T-helper 9 cell (primary cell): Measurements from ENCODE around the gene CBLB.

ENCODE experiments used
- DNase-seq: peaks from one replicate; pipeline ENCODE4 v3.0.0-alpha.2; 2020

CBLB gene

DNA sequence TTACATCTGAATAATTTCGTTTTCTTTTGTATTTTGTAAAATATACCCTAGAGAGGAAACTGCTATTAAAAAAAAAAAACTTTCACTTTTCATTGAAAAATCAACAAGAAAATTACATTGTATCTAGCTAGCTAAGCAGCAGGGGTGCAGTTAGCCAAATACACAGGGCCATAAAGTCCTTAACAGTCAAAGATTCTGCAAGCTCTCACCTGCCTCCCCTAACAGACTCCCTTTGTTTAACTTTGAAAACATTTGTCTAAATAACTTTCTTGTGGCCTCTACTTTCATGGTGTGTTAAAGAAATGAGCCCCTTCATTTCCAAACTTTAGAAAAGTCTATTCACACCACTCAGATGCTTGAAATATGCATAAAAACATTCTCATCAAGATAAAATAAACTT lies 23.3 kb downstream of the CBLB start:
- no peak for DNase-seq

GRCh38 chr3:105844704-105845103 lies 24.1 kb downstream of the CBLB start:
- DNase-seq: no peak

DNA sequence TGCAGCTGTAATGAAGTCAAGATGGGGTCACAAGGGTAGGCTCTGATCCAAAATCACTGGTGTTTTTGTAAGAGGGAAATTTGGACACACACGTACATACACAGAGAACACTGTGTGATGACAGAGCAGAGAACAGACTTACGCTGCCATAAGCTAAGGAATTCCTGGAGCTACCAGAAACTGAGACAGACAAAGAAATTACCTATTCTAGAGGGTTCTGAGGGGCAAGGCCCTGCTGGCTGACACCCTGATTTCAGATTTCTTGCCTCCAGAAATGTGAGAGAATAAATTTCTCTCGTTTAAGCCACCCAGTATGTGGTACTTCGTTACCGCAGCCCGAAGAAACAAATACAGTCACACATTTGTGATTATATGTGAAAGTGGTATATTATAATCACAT lies 24.8 kb downstream of the CBLB start:
- no peak for DNase-seq

- no peak for DNase-seq
Observed at GRCh38 chr3:105842943-105843342, 25.9 kb downstream of the CBLB start.

- no peak for DNase-seq
Observed at GRCh38 chr3:105842449-105842848, 26.4 kb downstream of the CBLB start.

DNA sequence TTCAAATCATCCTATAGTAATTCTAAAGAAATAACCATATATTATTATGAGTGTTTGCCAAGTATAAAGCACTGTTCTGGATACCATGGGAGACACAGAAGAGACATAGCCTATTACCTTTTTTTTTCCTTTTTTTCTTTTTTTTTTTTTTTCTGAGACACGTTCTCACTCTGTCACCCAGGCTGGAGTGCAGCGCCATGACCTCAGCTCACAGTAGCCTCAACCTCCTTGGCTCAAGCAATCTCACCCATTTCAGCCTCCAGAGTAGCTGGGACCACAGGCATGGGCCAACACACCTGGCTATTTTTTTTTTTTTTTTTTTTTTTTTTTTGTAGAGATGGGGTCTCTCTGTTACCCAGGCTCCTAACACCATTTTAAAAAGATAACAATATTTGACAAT lies 30.9 kb downstream of the CBLB start:
- DNase-seq: no peak

GRCh38 chr3:105837143-105837740 lies 31.6 kb downstream of the CBLB start:
- DNase-seq: no peak

- DNase-seq: no peak
Observed at GRCh38 chr3:105836533-105836932, 32.3 kb downstream of the CBLB start.

DNA sequence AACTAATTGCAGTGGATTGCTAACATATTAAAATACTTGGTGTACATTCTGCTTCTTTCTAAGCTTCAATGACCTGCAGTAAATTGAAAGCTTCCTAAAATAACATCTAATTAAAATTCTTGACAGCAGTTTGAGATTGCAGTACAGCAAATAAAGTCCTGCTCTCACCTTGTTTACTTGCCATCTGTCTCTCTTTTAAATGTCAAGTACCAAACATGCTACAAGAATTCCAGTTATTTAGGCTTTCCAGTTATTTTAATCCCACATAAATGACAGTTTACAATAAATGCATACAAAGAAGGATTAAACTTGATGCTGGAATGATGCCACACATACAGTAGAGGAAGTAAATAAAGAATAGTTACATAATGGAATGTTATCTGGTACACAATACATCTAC lies 33.2 kb downstream of the CBLB start:
- no peak for DNase-seq

- no peak for DNase-seq
Observed at GRCh38 chr3:105834768-105835167, 34.0 kb downstream of the CBLB start.

GRCh38 chr3:105832644-105833043 lies 36.2 kb downstream of the CBLB start:
- no peak for DNase-seq

- DNase-seq: no peak
Observed at GRCh38 chr3:105830836-105831235, 38.0 kb downstream of the CBLB start.

- DNase-seq: no peak
Observed at GRCh38 chr3:105829871-105830622, 38.8 kb downstream of the CBLB start.

GRCh38 chr3:105829229-105829628 lies 39.6 kb downstream of the CBLB start:
- no peak for DNase-seq

GRCh38 chr3:105828703-105829102 lies 40.1 kb downstream of the CBLB start:
- no peak for DNase-seq

DNA sequence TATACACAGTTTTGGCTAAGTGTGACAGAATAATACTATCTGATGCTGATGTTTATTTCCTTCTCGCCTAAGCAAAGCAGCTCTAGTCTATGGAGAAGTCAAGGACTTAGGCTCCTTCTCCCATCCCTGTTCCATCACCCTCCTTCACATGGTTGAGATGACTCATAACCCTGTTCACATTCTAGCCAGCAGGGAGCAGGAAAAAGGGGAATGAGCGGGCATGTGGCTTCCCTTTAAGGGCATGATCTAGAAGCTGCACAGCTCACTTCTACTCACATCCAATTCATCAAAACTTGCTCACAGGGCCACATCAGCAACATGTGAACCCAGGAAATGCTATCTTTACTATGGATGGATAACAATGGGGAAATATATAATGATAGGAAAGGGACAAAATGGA lies 40.9 kb downstream of the CBLB start:
- no peak for DNase-seq

DNA sequence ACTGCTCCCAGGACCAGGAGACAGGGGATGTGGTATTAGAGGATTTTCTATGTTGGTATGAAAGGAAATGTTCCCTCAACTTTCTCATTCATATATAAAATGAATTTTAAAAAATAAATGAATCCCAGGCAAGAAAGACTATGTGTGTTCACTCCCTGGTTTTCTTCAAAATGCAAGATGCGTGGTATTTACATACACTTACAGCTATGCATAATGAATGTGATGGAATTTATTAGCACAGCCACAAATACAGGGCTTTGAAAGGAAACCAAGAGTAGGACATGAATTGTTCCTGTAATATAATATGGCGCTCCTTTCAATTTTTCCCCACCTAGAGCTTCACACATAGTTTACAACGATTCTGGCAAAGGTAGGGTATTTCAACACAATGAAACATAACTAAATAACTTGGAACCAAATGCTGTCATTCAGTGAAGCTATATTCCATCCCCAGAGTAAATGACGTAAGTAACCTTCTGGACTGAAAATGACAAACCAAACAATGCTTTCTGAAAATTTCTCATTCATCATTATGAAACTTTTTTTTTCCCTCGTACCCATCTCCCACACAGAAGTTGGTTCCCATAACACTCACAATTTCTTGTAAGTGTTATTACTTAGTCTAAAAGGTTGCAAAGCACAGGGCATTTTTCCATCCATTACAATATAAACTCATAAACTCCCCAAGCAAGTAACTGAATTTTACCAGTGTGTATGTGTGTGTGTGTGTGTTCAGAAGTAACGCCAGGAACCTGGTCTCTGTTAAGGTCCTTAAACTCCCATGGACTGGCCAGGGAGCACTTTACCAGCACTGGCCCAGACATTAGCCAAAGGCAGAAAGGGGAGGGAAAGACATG lies 41.8 kb downstream of the CBLB start:
- no peak for DNase-seq

GRCh38 chr3:105824129-105824528 lies 44.7 kb downstream of the CBLB start:
- DNase-seq: no peak

- DNase-seq: no peak
Observed at GRCh38 chr3:105823149-105823867, 45.5 kb downstream of the CBLB start.

GRCh38 chr3:105822171-105823123 lies 46.4 kb downstream of the CBLB start:
- DNase-seq: no peak

GRCh38 chr3:105821433-105821832 lies 47.4 kb downstream of the CBLB start:
- no peak for DNase-seq

GRCh38 chr3:105816833-105817232 lies 52.0 kb downstream of the CBLB start:
- no peak for DNase-seq
